ENCODE measurements around the gene PBX1. TPM values are rescaled to one million over a fixed set of nuclear protein-coding genes. Genes with fewer than 3 reads are reported as not detected.

PBX1 gene
- total RNA-seq (2014; rRNA removed) (8.4 and 9.8 TPM in 2 replicates), Bru-seq, nascent RNA (percentile 65 among the genes with signal in this experiment), BruChase-seq, experiment 1, labeled RNA remaining after a 6-hour chase (percentile 55 among the genes with signal in this experiment), BruChase-seq, experiment 2, labeled RNA remaining after a 2-hour chase (percentile 64 among the genes with signal in this experiment)
- long read RNA-seq, full-length matches to known transcripts: 12 of 30 reads
- long read RNA-seq, partial matches to known transcripts: 1 of 30 reads
- long read RNA-seq, other reads (novel, unspliced or antisense): 17 of 30 reads

- Histone ChIP-seq H3K9me2 (replicated peaks; ENCODE audit: low read length) (no peaks in the 10 kb centered on the region), H3K9ac (ENCODE audit: low read length) (peak within 1 kb of the TSS; percentile 52), H4K20me1 (ENCODE audit: low read length) (no peaks in the 10 kb centered on the region), H3K27ac (ENCODE audit: low read length) (no peak within 1 kb of the TSS), H3K36me3 (ENCODE audit: low read depth, low read length) (no peaks in the 10 kb centered on the region), H3K79me2 (ENCODE audit: low read length) (0 out of 2 replicates have a peak, but pooled peaks cover 5% of the 10 kb centered on the region), H3K4me2 (ENCODE audit: low read length) (peak within 1 kb of the TSS; percentile 84), H3K4me3 (ENCODE audit: low read length) (peak within 1 kb of the TSS; percentile 71), H3F3A (ENCODE audit: low read length, unreplicated experiment) (no peaks in the 10 kb centered on the region), H3K4me1 (ENCODE audit: insufficient read depth, low read length) (peaks cover 10% of the 10 kb centered on the region), H2AFZ (ENCODE audit: low read length) (peak within 1 kb of the TSS; percentile 96), H3K27me3 (ENCODE audit: low read length) (no peaks in the 10 kb centered on the region), H3K9me3 (ENCODE audit: low read length) (no peaks in the 10 kb centered on the region)
- CTCF ChIA-PET: interaction anchor here (0.5 to 1.3 kb wide), 6 partner anchors 9 to 236 kb away, joined by 3 to 8 read pairs (median 4); no protein-coding TSS in a partner anchor
- no peak for TF ChIP-seq EZH2phosphoT487 (IDR thresholded peaks at IDR 0.05; ENCODE audit: borderline replicate concordance, low read length)
- no TSS peak for BruUV-seq (replicated peaks)
- intact Hi-C loops (cut with micrococcal nuclease): loop anchor here (1.0 to 2.0 kb wide), 6 partner anchors 46 to 229 kb away; no protein-coding TSS in a partner anchor
- peak; percentile 98 for ATAC-seq
- POLR2A ChIA-PET (ENCODE audit: unreplicated experiment): interaction anchor here (0.5 to 0.9 kb wide), 10 partner anchors 9 to 1854 kb away, joined by 3 to 20 read pairs (median 4); no protein-coding TSS in a partner anchor
- peak; percentile 98 for DNase-seq
These were observed at the start of gene PBX1 for GRCh38 chr1:164558461-164559341. Gene PBX1, plus strand, starts transcription at chr1:164559184.

- peak; percentile 78 for ATAC-seq
- no TSS peak for BruUV-seq (replicated peaks)
These were observed 48.5 kb upstream of the PBX1 start for GRCh38 chr1:164510435-164510834.

More at GRCh38 chr1:164510435-164510834, 48.5 kb upstream of the PBX1 start:
- intact Hi-C loops (cut with micrococcal nuclease): loop anchor here (1.0 to 2.0 kb wide), 3 partner anchors 107 to 562 kb away; no protein-coding TSS in a partner anchor
- Histone ChIP-seq H3K36me3 (ENCODE audit: low read depth, low read length) (no peaks in the 10 kb centered on the region), H3K9ac (ENCODE audit: low read length) (no peak overlapping the region), H3K79me2 (ENCODE audit: low read length) (no peaks in the 10 kb centered on the region), H3F3A (ENCODE audit: low read length, unreplicated experiment) (no peaks in the 10 kb centered on the region), H3K9me3 (ENCODE audit: low read length) (no peaks in the 10 kb centered on the region), H3K4me1 (ENCODE audit: insufficient read depth, low read length) (no peaks in the 10 kb centered on the region), H4K20me1 (ENCODE audit: low read length) (no peaks in the 10 kb centered on the region), H3K27ac (ENCODE audit: low read length) (no peak overlapping the region), H2AFZ (ENCODE audit: low read length) (no peak overlapping the region), H3K9me2 (replicated peaks; ENCODE audit: low read length) (no peaks in the 10 kb centered on the region), H3K27me3 (ENCODE audit: low read length) (peaks cover 69% of the 10 kb centered on the region), H3K4me2 (ENCODE audit: low read length) (no peak overlapping the region), H3K4me3 (ENCODE audit: low read length) (no peak overlapping the region)
- no peak for TF ChIP-seq EZH2phosphoT487 (IDR thresholded peaks at IDR 0.05; ENCODE audit: borderline replicate concordance, low read length)
- peak; percentile 53 for TF ChIP-seq CTCF (conservative IDR thresholded peaks at IDR 0.05; ENCODE audit: low read depth, low read length)
- no peak for TF ChIP-seq EZH2 (IDR thresholded peaks at IDR 0.05; ENCODE audit: low read length, unreplicated experiment)
- POLR2A ChIA-PET (ENCODE audit: unreplicated experiment): interaction anchor here (0.6 kb wide), 1 partner anchor 405 kb away, joined by 4 read pairs; no protein-coding TSS in a partner anchor
- CTCF ChIA-PET: interaction anchor here (0.6 to 1.0 kb wide), 2 partner anchors 49 to 92 kb away, joined by 4 read pairs; no protein-coding TSS in a partner anchor
- peak; percentile 44 for DNase-seq
